Transverse colon (tissue), 4 donors: ENCODE results near the gene ACAP3.

ENCODE experiments used
- CTCF ChIP-seq, 5 experiments: fragments of 200-600 bp in 3 of 5; fragments of 450-650 bp in 2 of 5; sonication (generic) in 3 of 5; IDR thresholded peaks; 1 replicate in 2 of 5; 2 replicates in 3 of 5; pipeline ENCODE4 v1.5.1; 2016 to 2017; ENCODE audit warnings: antibody characterized with exemption in 5 of 5, inconsistent platforms in 3 of 5, mild to moderate bottlenecking in 2 of 5, moderate library complexity in 1 of 5
- EP300 ChIP-seq: sonication (generic); formaldehyde crosslinking; IDR thresholded peaks from one replicate; pipeline ENCODE4 v1.6.1; 2017; ENCODE audit warnings: antibody characterized with exemption, low read depth
- POLR2A ChIP-seq: fragments of 450-650 bp; IDR thresholded peaks from one replicate; pipeline ENCODE4 v1.6.1; 2016; ENCODE audit warnings: antibody characterized with exemption, mild to moderate bottlenecking, moderate library complexity
- POLR2AphosphoS5 ChIP-seq, 3 donors: sonication (generic); formaldehyde crosslinking; IDR thresholded peaks; one replicate each; pipeline ENCODE4 v1.6.1; 2016; ENCODE audit warnings: antibody characterized with exemption in 3 of 3

GRCh38 chr1:1297802-1298424 is 9.8 kb downstream of the ACAP3 start:
- no peak for TF ChIP-seq CTCF (IDR thresholded peaks at IDR 0.05)
- no peak for TF ChIP-seq POLR2AphosphoS5 (IDR thresholded peaks at IDR 0.05)
- TF ChIP-seq POLR2A: no peak
- TF ChIP-seq EP300: no peak
